ENCODE measurements around the gene CD46.

- TF ChIP-seq CTCF (conservative IDR thresholded peaks at IDR 0.05) (no peak), ZFX (IDR thresholded peaks at IDR 0.05) (no peak)
Observed at GRCh38 chr1:207836591-207837347, 84.9 kb downstream of the CD46 start.
